G401.6 (cell line): ENCODE data around the gene SDK2.

ENCODE experiments used
- FAIRE-seq: peaks from 2 replicates; lab custom pipeline; 2012; peaks lifted over from hg19 to GRCh38; lab: Jason Lieb, UNC

The SDK2 gene

GRCh38 chr17:73503560-73503959 is 140.7 kb downstream of the SDK2 start:
- FAIRE-seq: no peak

- FAIRE-seq: no peak
These were observed 143.7 kb downstream of the SDK2 start for GRCh38 chr17:73500414-73500999.

GRCh38 chr17:73498886-73499554 is 145.2 kb downstream of the SDK2 start:
- no peak for FAIRE-seq

GRCh38 chr17:73498176-73498575 is 146.1 kb downstream of the SDK2 start:
- FAIRE-seq: no peak

- no peak for FAIRE-seq
These were observed 146.5 kb downstream of the SDK2 start for GRCh38 chr17:73497721-73498120.

GRCh38 chr17:73496232-73496631 is 148.0 kb downstream of the SDK2 start:
- FAIRE-seq: no peak

GRCh38 chr17:73495641-73496040 is 148.6 kb downstream of the SDK2 start:
- FAIRE-seq: no peak

- FAIRE-seq: no peak
These were observed 149.3 kb downstream of the SDK2 start for GRCh38 chr17:73494950-73495349.

GRCh38 chr17:73493956-73494926 is 150.0 kb downstream of the SDK2 start:
- no peak for FAIRE-seq

GRCh38 chr17:73492821-73493814 is 151.1 kb downstream of the SDK2 start:
- no peak for FAIRE-seq

GRCh38 chr17:73492125-73492820 is 152.0 kb downstream of the SDK2 start:
- FAIRE-seq: no peak

GRCh38 chr17:73491648-73492047 is 152.6 kb downstream of the SDK2 start:
- FAIRE-seq: no peak

GRCh38 chr17:73490851-73491250 is 153.4 kb downstream of the SDK2 start:
- no peak for FAIRE-seq

- FAIRE-seq: no peak
These were observed 154.3 kb downstream of the SDK2 start for GRCh38 chr17:73489991-73490390.

- no peak for FAIRE-seq
These were observed 154.9 kb downstream of the SDK2 start for GRCh38 chr17:73489333-73489732.

GRCh38 chr17:73485130-73485529 is 159.1 kb downstream of the SDK2 start:
- FAIRE-seq: no peak

GRCh38 chr17:73482894-73483293 is 161.4 kb downstream of the SDK2 start:
- no peak for FAIRE-seq

GRCh38 chr17:73482251-73482716 is 162.0 kb downstream of the SDK2 start:
- FAIRE-seq: no peak

- no peak for FAIRE-seq
These were observed 162.6 kb downstream of the SDK2 start for GRCh38 chr17:73481676-73482075.

GRCh38 chr17:73480740-73481139 is 163.5 kb downstream of the SDK2 start:
- no peak for FAIRE-seq
